Fibroblast of pulmonary artery (primary cell): ENCODE results near the gene TDRD9.

Source experiments
- DNase-seq: peaks from one replicate; pipeline ENCODE4 v3.0.0-alpha.2; 2010; ENCODE audit warnings: low read depth
- H3K4me3 ChIP-seq: replicated peaks from 2 replicates; pipeline ENCODE4 v1.5.1; 2011; ENCODE audit warnings: low read depth, mild to moderate bottlenecking, control low read depth, low read length, moderate library complexity
- TF ChIP-seq, protein P1 (sequence below): IDR thresholded peaks from 2 replicates; pipeline ENCODE4 v1.5.1; 2011; ENCODE audit warnings: mild to moderate bottlenecking, control low read depth, low read length, inconsistent platforms; ENCODE audit errors: missing control alignments

Gene TDRD9

DNA sequence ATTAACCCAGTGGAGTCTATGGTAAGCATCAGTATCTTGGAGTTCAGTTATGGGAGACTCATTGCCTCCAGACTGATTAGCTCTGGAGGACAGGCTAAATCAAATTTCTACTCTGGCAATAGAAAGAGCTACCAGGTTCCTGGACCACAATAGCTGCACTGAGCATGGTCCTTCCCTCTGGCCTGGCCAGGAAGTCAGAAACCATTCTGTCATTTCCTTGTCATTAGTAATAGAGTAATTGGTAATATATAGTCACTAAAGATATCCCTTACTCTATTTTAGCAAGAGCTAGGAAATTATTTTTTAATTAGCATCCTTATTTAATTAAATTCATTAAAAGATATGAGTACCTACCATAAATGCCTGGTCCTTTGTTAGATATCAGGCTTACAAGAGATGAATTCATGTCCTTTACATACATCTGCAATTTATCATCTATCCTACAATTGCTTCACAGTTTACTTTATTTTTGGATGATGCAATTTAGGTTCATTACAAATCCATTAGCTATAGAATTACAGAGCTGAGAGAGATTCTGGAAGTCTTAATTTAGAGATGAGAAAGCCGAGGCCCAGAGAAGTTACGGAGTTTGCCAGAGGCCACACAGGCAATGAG, 23.7 kb upstream of the TDRD9 start:
- TF ChIP-seq, protein P1, sequence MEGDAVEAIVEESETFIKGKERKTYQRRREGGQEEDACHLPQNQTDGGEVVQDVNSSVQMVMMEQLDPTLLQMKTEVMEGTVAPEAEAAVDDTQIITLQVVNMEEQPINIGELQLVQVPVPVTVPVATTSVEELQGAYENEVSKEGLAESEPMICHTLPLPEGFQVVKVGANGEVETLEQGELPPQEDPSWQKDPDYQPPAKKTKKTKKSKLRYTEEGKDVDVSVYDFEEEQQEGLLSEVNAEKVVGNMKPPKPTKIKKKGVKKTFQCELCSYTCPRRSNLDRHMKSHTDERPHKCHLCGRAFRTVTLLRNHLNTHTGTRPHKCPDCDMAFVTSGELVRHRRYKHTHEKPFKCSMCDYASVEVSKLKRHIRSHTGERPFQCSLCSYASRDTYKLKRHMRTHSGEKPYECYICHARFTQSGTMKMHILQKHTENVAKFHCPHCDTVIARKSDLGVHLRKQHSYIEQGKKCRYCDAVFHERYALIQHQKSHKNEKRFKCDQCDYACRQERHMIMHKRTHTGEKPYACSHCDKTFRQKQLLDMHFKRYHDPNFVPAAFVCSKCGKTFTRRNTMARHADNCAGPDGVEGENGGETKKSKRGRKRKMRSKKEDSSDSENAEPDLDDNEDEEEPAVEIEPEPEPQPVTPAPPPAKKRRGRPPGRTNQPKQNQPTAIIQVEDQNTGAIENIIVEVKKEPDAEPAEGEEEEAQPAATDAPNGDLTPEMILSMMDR: no peak
- no peak overlapping the region for H3K4me3 ChIP-seq
- DNase-seq: no peak

DNA sequence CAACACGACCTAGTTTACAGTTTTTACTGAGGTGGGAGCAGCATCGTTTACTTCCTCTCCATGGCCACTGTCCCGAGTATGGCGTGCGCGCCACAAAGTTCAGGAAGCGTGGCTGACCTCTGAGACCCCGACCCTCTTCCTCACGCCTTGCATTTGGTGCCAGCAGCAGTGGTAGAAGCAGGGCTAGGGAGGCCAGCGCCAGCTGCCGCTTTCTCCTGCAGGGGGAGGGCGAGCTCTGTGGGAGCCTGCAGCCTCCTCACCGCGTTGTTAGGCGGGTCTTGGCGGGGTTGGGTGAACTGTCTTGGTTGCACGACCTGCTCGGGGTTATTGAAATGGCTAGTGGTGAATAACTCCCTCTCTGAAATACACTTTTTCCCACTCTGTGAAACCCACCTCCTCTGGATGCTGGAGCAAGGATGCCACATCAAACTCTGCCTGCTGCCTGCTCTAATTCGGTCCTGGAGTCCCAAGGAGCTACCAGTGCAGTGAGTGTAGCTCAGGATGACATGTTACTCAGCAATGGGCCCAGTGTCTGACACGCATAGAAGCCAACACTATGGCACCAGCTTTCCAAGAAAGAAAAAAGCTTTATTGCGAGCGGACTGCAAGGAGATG, 22.3 kb upstream of the TDRD9 start:
- H3K4me3 ChIP-seq: no peak overlapping the region
- TF ChIP-seq, protein P1: peak; percentile 24
- DNase-seq: no peak

DNA sequence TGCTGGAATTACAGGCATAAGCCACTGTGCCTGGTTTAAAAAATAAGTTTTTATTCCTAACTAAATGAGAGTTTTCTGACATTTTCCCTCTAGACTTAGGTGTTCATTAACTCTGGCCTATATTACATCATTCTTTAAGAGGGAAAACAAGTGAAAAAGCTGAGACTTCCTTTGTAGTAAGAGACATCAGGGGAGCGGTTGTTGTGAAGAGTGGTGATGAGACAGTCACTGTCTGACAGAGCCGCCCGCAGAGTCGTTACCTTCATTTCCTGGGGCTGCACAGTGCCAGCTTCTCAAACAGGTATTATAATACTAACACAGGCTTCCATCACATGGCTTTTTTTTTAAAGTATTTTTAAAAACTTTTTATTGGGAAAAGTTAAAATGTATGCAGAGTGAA, 19.7 kb upstream of the TDRD9 start:
- no peak for DNase-seq
- TF ChIP-seq, protein P1: no peak
- H3K4me3 ChIP-seq: no peak overlapping the region

DNA sequence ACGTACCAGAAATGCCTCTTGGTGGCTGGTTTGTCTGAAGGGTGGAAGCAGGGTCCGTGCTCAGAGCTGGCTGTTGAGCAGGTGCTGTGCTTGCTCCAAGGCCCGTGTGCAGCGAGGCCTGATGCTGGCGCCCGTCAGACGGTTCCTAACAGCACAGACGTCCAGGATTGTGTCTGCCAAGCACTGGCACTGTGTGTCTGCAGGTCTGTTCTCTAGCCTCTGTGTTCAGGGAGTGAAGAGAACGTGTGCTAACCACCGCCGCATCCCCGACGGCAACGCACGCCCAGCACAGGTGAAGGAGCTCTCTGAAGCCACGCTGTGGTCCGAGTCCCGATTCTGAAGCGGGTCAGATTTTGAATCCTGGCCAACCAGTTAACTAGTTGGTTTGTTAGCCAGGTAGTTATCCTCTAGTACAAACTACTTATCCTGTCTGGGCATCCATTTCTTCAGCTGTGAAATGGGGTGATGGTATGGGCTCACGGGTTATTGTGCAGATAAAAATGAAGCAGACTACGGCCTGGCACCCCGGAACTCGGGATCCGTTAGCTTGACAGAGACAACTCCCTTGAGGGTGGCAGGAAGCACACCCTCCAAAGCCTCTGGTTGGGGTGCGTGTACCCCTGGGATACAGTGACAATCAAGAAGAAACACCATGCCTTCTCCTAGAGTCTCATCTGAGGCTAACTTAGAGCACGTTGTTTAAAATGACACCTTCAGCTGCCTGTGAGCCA, 18.6 kb upstream of the TDRD9 start:
- no peak for DNase-seq
- TF ChIP-seq, protein P1: no peak
- no peak overlapping the region for H3K4me3 ChIP-seq

DNA sequence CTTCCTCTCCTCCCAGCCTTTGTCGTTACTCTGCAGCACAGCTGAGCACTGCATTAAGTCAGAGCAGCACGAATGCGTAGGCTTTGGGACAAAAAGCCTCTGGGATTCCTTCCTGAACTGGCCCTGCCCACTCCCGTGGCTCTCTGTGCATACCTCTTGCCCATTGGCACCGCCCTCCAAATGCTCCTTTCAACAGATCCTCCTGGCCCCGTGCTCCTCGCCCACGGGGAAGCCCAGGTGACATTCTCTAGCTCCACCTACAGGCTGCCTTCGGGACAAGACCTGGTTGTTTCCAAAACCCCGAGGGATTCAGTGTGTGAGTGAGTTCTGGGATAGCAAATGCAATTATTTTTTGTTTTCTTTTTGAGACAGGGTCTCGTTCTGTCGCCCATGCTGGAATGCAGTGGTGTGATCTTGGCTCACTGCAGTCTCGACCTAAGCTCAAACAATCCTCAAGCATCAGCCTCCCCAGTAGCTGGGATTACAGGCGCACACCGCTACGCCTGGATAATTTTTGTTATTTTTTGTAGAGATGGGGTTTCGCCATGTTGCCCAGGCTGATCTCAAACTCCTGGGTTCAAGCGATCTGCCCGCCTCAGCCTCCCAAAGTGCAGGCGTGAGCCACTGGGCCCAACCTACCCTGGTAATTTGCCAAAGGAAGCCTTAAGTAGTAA, 17.9 kb upstream of the TDRD9 start:
- H3K4me3 ChIP-seq: no peak overlapping the region
- TF ChIP-seq, protein P1: peak; percentile 86
- DNase-seq: peak; percentile 83

DNA sequence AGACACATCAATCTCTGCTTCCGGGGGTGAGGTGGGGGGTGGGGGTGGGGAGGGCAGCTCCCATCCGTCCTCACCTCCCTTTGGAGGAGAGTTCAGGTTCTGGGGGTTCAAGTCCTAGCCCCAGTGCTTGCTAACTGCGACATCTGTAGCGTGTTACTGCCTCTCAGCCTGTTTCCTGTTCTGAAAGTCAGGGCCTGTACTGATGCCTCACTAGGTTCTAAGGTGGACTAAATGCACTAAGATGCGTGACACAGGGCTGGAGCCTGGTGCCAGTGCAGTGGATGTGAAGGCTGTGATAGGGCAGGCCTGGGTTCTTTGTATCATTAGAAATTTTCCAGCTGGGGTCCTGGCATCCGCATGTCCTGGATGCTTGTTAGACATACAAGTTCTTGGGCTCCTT, 17.3 kb upstream of the TDRD9 start:
- no peak overlapping the region for H3K4me3 ChIP-seq
- DNase-seq: no peak
- TF ChIP-seq, protein P1: no peak
